GM19438 (cell line): ENCODE measurements around the gene AP5M1.
"Not testable (repeated sequence)": the region's sequence is repeated elsewhere in the genome, so short reads cannot be mapped to it uniquely, and the experiment has no call there.

ENCODE experiments used
- ATAC-seq: cut with Tn5 transposase; IDR thresholded peaks from one replicate; pipeline ENCODE4 v1.9.1; 2021; ENCODE audit warnings: low read depth; ENCODE audit not compliant: unreplicated experiment

Gene AP5M1

GRCh38 chr14:57268161-57269069 is at the start of gene AP5M1, which contains the start of gene EXOC5:
TSS of gene AP5M1 (plus strand) at chr14:57268971. CDS start at chr14:57269315, 344 bp downstream.
TSS of gene EXOC5 (minus strand) at chr14:57268905. CDS start at chr14:57268648, 257 bp downstream.
- ATAC-seq, result peak; percentile 87

- ATAC-seq, result no peak
Observed at GRCh38 chr14:57221931-57222330, 46.8 kb upstream of the AP5M1 start.

GRCh38 chr14:57227083-57227482 is 41.7 kb upstream of the AP5M1 start:
- no peak for ATAC-seq

- ATAC-seq, result not testable (repeated sequence)
Observed at GRCh38 chr14:57228320-57228719, 40.5 kb upstream of the AP5M1 start.

- ATAC-seq, result no peak
Observed at GRCh38 chr14:57232006-57232405, 36.8 kb upstream of the AP5M1 start.

GRCh38 chr14:57240115-57240514 is 28.7 kb upstream of the AP5M1 start:
- ATAC-seq, result not testable (repeated sequence)

- no peak for ATAC-seq
Observed at GRCh38 chr14:57243320-57243719, 25.5 kb upstream of the AP5M1 start.

- no peak for ATAC-seq
Observed at GRCh38 chr14:57244106-57244505, 24.7 kb upstream of the AP5M1 start.

GRCh38 chr14:57245941-57246340 is 22.8 kb upstream of the AP5M1 start:
- no peak for ATAC-seq

GRCh38 chr14:57246933-57247657 is 21.7 kb upstream of the AP5M1 start:
- no peak for ATAC-seq

- no peak for ATAC-seq
Observed at GRCh38 chr14:57254884-57255283, 13.9 kb upstream of the AP5M1 start.

- not testable (repeated sequence) for ATAC-seq
Observed at GRCh38 chr14:57258221-57258620, 10.6 kb upstream of the AP5M1 start.

GRCh38 chr14:57259672-57260071 is 9.1 kb upstream of the AP5M1 start:
- no peak for ATAC-seq

- ATAC-seq, result no peak
Observed at GRCh38 chr14:57261604-57262003, 7.2 kb upstream of the AP5M1 start.

- ATAC-seq, result no peak
Observed at GRCh38 chr14:57262117-57262516, 6.7 kb upstream of the AP5M1 start.

- ATAC-seq, result no peak
Observed at GRCh38 chr14:57266065-57266464, 2.7 kb upstream of the AP5M1 start.

GRCh38 chr14:57273236-57273635 is 4.5 kb downstream of the AP5M1 start:
- ATAC-seq, result no peak

GRCh38 chr14:57274551-57274950 is 5.8 kb downstream of the AP5M1 start:
- no peak for ATAC-seq

- no peak for ATAC-seq
Observed at GRCh38 chr14:57275023-57275664, 6.4 kb downstream of the AP5M1 start.

GRCh38 chr14:57277062-57277461 is 8.3 kb downstream of the AP5M1 start:
- ATAC-seq, result no peak

GRCh38 chr14:57287745-57288144 is 19.0 kb downstream of the AP5M1 start:
- no peak for ATAC-seq
